Measurements from ENCODE around the gene BSCL2. TPM values are rescaled to one million over a fixed set of nuclear protein-coding genes. Genes with fewer than 3 reads are reported as not detected.
"Not testable (repeated sequence)": the region's sequence is repeated elsewhere in the genome, so short reads cannot be mapped to it uniquely, and the experiment has no call there.

The BSCL2 gene
- total RNA-seq, 1 experiment from 2014 or later, result 82.1 TPM

- H3K27ac ChIP-seq (ENCODE audit: low read length), result no peak overlapping the region
- CTCF ChIA-PET, result no interaction called here
- no peak for ATAC-seq
Measured at GRCh38 chr11:62677156-62677555, 30.1 kb downstream of the BSCL2 start.

GRCh38 chr11:62676698-62677097, 30.5 kb downstream of the BSCL2 start:
- ChIA-PET CTCF (no interaction called here), POLR2A (interaction anchor here (1.4 kb wide), 1 partner anchor 10 kb away, joined by 4 read pairs; no protein-coding TSS in a partner anchor)
- DNase-seq (ENCODE audit: low read depth, low spot score), result no peak
- no peaks in the 10 kb centered on the region for H3K27me3 ChIP-seq (ENCODE audit: control insufficient read depth, insufficient read depth, low read length)
- no peak overlapping the region for H3K4me3 ChIP-seq (ENCODE audit: low read depth in 2 of 2, low read length in 2 of 2)
- H3K27ac ChIP-seq (ENCODE audit: low read length), result no peak overlapping the region
- no peaks in the 10 kb centered on the region for H3K9me3 ChIP-seq (ENCODE audit: control insufficient read depth, insufficient read depth, low read depth, low read length)
- peaks cover 19% of the 10 kb centered on the region for H3K4me1 ChIP-seq (ENCODE audit: control insufficient read depth, insufficient read depth, low read length)
- BruUV-seq (replicated peaks), result no TSS peak
- in situ Hi-C loops (cut with HindIII; ENCODE audit: low pct_unique_long_range_greater_than_20kb, low sequenced_read_pairs) (no loop called here), intact Hi-C loops (cut with micrococcal nuclease; ENCODE audit: unreplicated experiment) (no loop called here)
- ATAC-seq, result no peak
- H3K36me3 ChIP-seq (ENCODE audit: control insufficient read depth, insufficient read depth, low read length), result no peaks in the 10 kb centered on the region; the same call in 1 of the 2 replicates
- TF ChIP-seq POLR2AphosphoS5 (IDR thresholded peaks at IDR 0.05; ENCODE audit: low read depth, low read length) (no peak), SIN3A (IDR thresholded peaks at IDR 0.05; ENCODE audit: borderline replicate concordance, insufficient read depth, low read depth, low read length) (no peak), TCF7L2 (IDR thresholded peaks at IDR 0.05; ENCODE audit: low read depth, low read length) (no peak)
- TF ChIP-seq, protein P1, sequence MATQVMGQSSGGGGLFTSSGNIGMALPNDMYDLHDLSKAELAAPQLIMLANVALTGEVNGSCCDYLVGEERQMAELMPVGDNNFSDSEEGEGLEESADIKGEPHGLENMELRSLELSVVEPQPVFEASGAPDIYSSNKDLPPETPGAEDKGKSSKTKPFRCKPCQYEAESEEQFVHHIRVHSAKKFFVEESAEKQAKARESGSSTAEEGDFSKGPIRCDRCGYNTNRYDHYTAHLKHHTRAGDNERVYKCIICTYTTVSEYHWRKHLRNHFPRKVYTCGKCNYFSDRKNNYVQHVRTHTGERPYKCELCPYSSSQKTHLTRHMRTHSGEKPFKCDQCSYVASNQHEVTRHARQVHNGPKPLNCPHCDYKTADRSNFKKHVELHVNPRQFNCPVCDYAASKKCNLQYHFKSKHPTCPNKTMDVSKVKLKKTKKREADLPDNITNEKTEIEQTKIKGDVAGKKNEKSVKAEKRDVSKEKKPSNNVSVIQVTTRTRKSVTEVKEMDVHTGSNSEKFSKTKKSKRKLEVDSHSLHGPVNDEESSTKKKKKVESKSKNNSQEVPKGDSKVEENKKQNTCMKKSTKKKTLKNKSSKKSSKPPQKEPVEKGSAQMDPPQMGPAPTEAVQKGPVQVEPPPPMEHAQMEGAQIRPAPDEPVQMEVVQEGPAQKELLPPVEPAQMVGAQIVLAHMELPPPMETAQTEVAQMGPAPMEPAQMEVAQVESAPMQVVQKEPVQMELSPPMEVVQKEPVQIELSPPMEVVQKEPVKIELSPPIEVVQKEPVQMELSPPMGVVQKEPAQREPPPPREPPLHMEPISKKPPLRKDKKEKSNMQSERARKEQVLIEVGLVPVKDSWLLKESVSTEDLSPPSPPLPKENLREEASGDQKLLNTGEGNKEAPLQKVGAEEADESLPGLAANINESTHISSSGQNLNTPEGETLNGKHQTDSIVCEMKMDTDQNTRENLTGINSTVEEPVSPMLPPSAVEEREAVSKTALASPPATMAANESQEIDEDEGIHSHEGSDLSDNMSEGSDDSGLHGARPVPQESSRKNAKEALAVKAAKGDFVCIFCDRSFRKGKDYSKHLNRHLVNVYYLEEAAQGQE (IDR thresholded peaks at IDR 0.05; ENCODE audit: insufficient read depth in 1 of 2, low read depth in 2 of 2, low read length in 1 of 2), result no peak
- TF ChIP-seq, protein P2, sequence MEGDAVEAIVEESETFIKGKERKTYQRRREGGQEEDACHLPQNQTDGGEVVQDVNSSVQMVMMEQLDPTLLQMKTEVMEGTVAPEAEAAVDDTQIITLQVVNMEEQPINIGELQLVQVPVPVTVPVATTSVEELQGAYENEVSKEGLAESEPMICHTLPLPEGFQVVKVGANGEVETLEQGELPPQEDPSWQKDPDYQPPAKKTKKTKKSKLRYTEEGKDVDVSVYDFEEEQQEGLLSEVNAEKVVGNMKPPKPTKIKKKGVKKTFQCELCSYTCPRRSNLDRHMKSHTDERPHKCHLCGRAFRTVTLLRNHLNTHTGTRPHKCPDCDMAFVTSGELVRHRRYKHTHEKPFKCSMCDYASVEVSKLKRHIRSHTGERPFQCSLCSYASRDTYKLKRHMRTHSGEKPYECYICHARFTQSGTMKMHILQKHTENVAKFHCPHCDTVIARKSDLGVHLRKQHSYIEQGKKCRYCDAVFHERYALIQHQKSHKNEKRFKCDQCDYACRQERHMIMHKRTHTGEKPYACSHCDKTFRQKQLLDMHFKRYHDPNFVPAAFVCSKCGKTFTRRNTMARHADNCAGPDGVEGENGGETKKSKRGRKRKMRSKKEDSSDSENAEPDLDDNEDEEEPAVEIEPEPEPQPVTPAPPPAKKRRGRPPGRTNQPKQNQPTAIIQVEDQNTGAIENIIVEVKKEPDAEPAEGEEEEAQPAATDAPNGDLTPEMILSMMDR (IDR thresholded peaks at IDR 0.05), result no peak

More at GRCh38 chr11:62677156-62677555, 30.1 kb downstream of the BSCL2 start:
- Histone ChIP-seq H3K9me3 (ENCODE audit: control insufficient read depth, insufficient read depth, low read depth, low read length) (no peaks in the 10 kb centered on the region), H3K4me1 (ENCODE audit: control insufficient read depth, insufficient read depth, low read length) (peaks cover 19% of the 10 kb centered on the region), H3K27me3 (ENCODE audit: control insufficient read depth, insufficient read depth, low read length) (no peaks in the 10 kb centered on the region), H3K4me3 (ENCODE audit: low read depth in 2 of 2, low read length in 2 of 2) (no peak overlapping the region; a peak in 1 of 4 replicates), H3K36me3 (ENCODE audit: control insufficient read depth, insufficient read depth, low read length) (no peaks in the 10 kb centered on the region; the same call in 1 of the 2 replicates)
- BruUV-seq (replicated peaks), result no TSS peak
- TF ChIP-seq, protein P1 (IDR thresholded peaks at IDR 0.05; ENCODE audit: insufficient read depth in 1 of 2, low read depth in 2 of 2, low read length in 1 of 2), result no peak
- TF ChIP-seq POLR2AphosphoS5 (IDR thresholded peaks at IDR 0.05; ENCODE audit: low read depth, low read length) (no peak), TCF7L2 (IDR thresholded peaks at IDR 0.05; ENCODE audit: low read depth, low read length) (no peak), SIN3A (IDR thresholded peaks at IDR 0.05; ENCODE audit: borderline replicate concordance, insufficient read depth, low read depth, low read length) (no peak)
- TF ChIP-seq, protein P2 (IDR thresholded peaks at IDR 0.05), result no peak
- no peak for DNase-seq (ENCODE audit: low read depth, low spot score)
- intact Hi-C loops (cut with micrococcal nuclease; ENCODE audit: unreplicated experiment), result no loop called here
- in situ Hi-C loops (cut with HindIII; ENCODE audit: low pct_unique_long_range_greater_than_20kb, low sequenced_read_pairs), result no loop called here
- POLR2A ChIA-PET, result interaction anchor here (1.4 kb wide), 1 partner anchor 10 kb away, joined by 4 read pairs; no protein-coding TSS in a partner anchor

GRCh38 chr11:62675415-62675814, 31.8 kb downstream of the BSCL2 start:
- H3K36me3 ChIP-seq (ENCODE audit: control insufficient read depth, insufficient read depth, low read length); H3K4me3 ChIP-seq (ENCODE audit: low read depth in 2 of 2, low read length in 2 of 2); H3K27ac ChIP-seq (ENCODE audit: low read length); DNase-seq (ENCODE audit: low read depth, low spot score); BruUV-seq (replicated peaks); ATAC-seq; H3K9me3 ChIP-seq (ENCODE audit: control insufficient read depth, insufficient read depth, low read depth, low read length); H3K27me3 ChIP-seq (ENCODE audit: control insufficient read depth, insufficient read depth, low read length); CTCF ChIA-PET; intact Hi-C loops (cut with micrococcal nuclease; ENCODE audit: unreplicated experiment); in situ Hi-C loops (cut with HindIII; ENCODE audit: low pct_unique_long_range_greater_than_20kb, low sequenced_read_pairs): not testable (repeated sequence)
- POLR2A ChIA-PET, result interaction anchor here (0.6 kb wide), 1 partner anchor 8 kb away, joined by 3 read pairs; no protein-coding TSS in a partner anchor
- peaks cover 19% of the 10 kb centered on the region for H3K4me1 ChIP-seq (ENCODE audit: control insufficient read depth, insufficient read depth, low read length)

All from Panc1 (cell line).